Stimulated activated effector memory CD8-positive, alpha-beta T cell treated with anti-CD3 and anti-CD28 coated beads, Interleukin-12 subunit alpha, Interleukin-12 subunit beta, amount 100 ng/mL, for 72 hours (primary cell): Measurements from ENCODE around the gene GORASP2.
A peak's percentile ranks its signal among the peaks of the same experiment; 100 is the strongest.
"Not testable (repeated sequence)": the region's sequence is repeated elsewhere in the genome, so short reads cannot be mapped to it uniquely, and the experiment has no call there.

Experiments used
- ATAC-seq: fragments of 150-1000 bp; cut with Tn5 transposase; 2 replicates; pipeline ENCODE4 v1.10.0; 2021
- DNase-seq, 2 donors: peaks; one replicate each; pipeline ENCODE4 v3.0.0; 2021 to 2022; ENCODE audit warnings: low spot score in 2 of 2
- H3K27ac Mint-ChIP-seq: one replicate; pipeline ENCODE4 v1.8.0; 2022; ENCODE audit warnings: mild to moderate bottlenecking, mixed read lengths
- H3K36me3 Mint-ChIP-seq: one replicate; pipeline ENCODE4 v1.8.0; 2022; ENCODE audit warnings: mild to moderate bottlenecking, mixed read lengths
- H3K4me1 Mint-ChIP-seq: one replicate; pipeline ENCODE4 v1.8.0; 2022; ENCODE audit warnings: mixed read lengths
- H3K4me3 Mint-ChIP-seq: one replicate; pipeline ENCODE4 v1.8.0; 2022; ENCODE audit warnings: mild to moderate bottlenecking, mixed read lengths
- H3K9me3 Mint-ChIP-seq: one replicate; pipeline ENCODE4 v1.8.0; 2022; ENCODE audit warnings: mixed read lengths

The GORASP2 gene

GRCh38 chr2:170914994-170915666 lies 13.9 kb upstream of the GORASP2 start:
- ATAC-seq, H3K36me3 Mint-ChIP-seq, H3K4me3 Mint-ChIP-seq, DNase-seq, H3K27ac Mint-ChIP-seq, H3K4me1 Mint-ChIP-seq: not testable (repeated sequence)
- peaks cover 21% of the 10 kb centered on the region for H3K9me3 Mint-ChIP-seq

DNA sequence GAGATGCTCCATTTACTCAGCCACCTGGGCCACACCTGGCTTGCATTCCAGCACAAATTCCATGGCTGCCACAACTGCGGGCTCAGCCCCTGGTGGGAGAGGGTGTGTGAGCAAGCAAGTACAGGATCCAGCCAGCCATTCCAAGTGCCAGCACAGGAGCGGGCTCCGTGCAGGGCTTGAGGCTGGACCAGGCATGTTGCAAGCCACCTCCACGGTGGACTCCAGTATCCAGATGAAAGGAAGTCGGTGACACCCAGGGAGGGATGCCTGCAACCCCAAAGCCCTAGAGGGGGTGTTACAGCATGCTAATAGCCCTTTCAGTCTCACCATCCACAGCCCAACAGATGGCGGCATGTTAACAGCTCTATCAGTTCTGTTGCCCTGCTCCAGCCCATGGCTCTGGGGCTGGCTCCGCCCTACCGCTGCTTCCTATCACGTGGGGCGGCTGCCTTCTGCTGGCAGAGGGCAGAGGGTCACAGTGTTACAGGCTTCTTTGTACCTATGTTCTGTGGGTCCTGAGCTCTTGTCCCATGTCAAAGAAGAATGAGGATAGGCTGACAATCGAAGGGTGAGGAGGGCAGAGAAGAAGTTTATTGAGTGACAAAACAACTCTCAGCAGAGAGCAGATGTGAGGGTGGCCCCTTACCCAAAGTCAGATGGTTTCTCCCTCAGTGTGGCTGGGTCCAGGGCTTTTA lies 11.7 kb upstream of the GORASP2 start:
- ATAC-seq: no peak
- H3K4me1 Mint-ChIP-seq: no peaks in the 10 kb centered on the region
- H3K36me3 Mint-ChIP-seq: no peaks in the 10 kb centered on the region
- no peak for DNase-seq
- no peak overlapping the region for H3K27ac Mint-ChIP-seq
- peaks cover 11% of the 10 kb centered on the region for H3K9me3 Mint-ChIP-seq
- H3K4me3 Mint-ChIP-seq: no peak overlapping the region

DNA sequence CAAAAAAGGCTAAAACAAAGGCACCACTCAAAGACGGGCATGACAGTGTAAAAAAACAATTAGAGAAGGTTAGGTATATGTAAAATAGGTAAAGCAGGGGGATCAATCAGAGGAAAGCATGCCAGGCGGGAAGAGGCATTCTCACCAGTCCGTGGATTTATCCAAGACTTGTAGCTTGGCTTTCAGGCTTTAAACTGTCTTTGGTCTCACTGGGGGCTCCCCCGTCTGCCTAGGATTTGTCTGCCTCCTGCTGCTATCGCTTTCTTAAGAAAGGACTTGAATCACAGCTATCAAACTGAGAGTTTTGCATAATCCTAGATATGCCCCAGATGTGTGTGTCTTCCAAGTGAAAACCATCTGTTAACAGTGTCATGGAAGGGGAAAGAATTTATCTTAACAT lies 11.1 kb upstream of the GORASP2 start:
- Mint-ChIP-seq H3K4me1 (no peaks in the 10 kb centered on the region), H3K9me3 (peaks cover 8% of the 10 kb centered on the region)

DNA sequence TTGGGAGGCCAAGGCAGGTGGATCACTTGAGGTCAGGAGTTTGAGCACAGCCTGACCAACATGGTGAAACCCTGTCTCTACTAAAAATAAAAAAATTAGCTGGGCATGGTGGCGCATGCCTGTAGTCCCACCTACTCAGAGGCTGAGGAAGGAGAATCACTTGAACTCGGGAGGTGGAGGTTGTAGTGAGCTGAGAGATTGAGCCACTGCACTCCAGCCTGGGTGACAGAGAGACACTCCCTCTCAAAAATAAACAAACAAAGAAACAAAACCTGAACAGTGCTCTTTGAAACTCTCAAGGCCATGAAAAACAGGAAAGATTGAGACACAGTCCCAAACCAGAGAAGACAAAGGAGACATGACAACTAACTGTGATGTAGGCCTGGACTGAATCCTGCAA lies 7.2 kb upstream of the GORASP2 start:
- not testable (repeated sequence) for H3K36me3 Mint-ChIP-seq, H3K4me3 Mint-ChIP-seq, H3K27ac Mint-ChIP-seq, H3K9me3 Mint-ChIP-seq, ATAC-seq, DNase-seq
- H3K4me1 Mint-ChIP-seq: peaks cover 11% of the 10 kb centered on the region

More for the DNA sequence above, 11.1 kb upstream of the GORASP2 start:
- no peaks in the 10 kb centered on the region for H3K36me3 Mint-ChIP-seq
- H3K4me3 Mint-ChIP-seq: no peak overlapping the region
- ATAC-seq (no peak), DNase-seq (no peak)
- no peak overlapping the region for H3K27ac Mint-ChIP-seq

DNA sequence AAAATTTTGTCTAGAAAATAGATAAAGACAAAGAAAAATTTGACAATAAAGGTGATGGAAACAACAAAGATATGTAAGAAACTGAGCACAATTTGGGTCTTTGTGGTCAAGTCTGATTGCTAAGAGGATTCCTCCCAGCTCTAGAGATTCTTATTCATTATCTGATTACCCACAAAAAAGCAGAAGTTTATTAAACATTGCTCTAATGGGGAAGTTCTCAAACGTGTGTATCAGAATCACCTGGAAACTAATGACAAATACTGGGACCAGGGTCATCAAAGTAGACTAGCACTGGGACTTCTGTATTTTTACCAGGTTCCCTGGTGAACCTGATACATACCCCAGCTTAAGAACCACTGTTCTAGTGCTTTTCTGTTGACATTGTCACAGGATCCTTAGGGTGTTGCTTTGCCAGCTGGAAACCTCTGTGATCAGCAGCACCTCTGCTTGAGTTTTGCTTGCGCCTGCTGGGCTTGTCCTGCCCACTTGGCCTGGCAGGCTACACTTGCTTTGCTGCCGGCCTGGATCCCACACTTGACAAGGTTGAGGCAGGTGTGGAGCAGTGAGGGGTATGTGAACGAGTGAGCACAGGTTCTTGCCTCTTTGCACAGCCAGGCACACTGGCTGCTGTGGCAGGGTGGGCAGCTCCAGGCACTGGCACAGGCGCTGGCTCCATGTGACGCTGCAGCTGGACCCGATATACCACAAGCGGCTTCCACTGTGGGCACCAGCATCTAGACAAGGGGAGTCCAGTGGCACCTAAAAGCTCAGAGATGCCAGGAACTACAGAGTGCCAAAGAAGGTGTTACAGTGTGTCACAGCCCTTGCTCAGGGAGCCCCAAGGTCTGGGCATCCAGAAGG lies 6.2 kb upstream of the GORASP2 start:
- no peak overlapping the region for H3K4me3 Mint-ChIP-seq

GRCh38 chr2:170923799-170924198 lies 5.3 kb upstream of the GORASP2 start:
- H3K36me3 Mint-ChIP-seq: peaks cover 7% of the 10 kb centered on the region
- H3K4me3 Mint-ChIP-seq: no peak overlapping the region
- no peak overlapping the region for H3K27ac Mint-ChIP-seq
- no peak for ATAC-seq
- H3K9me3 Mint-ChIP-seq: no peaks in the 10 kb centered on the region
- H3K4me1 Mint-ChIP-seq: peaks cover 23% of the 10 kb centered on the region
- no peak for DNase-seq

More for the DNA sequence above, 6.2 kb upstream of the GORASP2 start:
- Mint-ChIP-seq H3K9me3 (no peaks in the 10 kb centered on the region), H3K4me1 (peaks cover 15% of the 10 kb centered on the region), H3K36me3 (no peaks in the 10 kb centered on the region), H3K27ac (no peak overlapping the region)
- no peak for DNase-seq
- no peak for ATAC-seq

- no peaks in the 10 kb centered on the region for H3K9me3 Mint-ChIP-seq
- H3K36me3 Mint-ChIP-seq: peaks cover 19% of the 10 kb centered on the region
- DNase-seq (no peak), ATAC-seq (peak; percentile 53)
- no peak overlapping the region for H3K27ac Mint-ChIP-seq
- H3K4me1 Mint-ChIP-seq: peaks cover 23% of the 10 kb centered on the region
- no peak overlapping the region for H3K4me3 Mint-ChIP-seq
These were observed 4.1 kb upstream of the GORASP2 start for GRCh38 chr2:170924969-170925368.

DNA sequence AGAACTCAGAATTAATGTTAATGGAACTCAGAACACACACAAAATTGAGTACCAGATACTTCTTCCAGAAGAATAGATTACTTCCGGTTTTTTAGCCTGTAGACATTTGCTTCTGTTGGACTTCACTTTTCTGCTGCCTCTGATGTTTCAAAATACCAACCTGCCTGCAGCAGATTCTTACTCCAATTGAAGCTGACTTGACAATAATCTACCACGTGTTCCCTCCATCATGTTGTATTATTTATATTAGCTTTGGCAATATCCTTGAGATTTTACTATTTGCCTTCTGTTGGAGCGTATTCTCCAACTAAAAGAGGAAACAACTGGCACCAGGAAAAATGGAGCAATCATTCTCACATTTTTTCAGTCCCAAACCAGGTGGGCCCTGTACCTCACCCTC lies 3.1 kb upstream of the GORASP2 start:
- no peak overlapping the region for H3K4me3 Mint-ChIP-seq
- no peak for DNase-seq
- no peak overlapping the region for H3K27ac Mint-ChIP-seq
- peaks cover 27% of the 10 kb centered on the region for H3K36me3 Mint-ChIP-seq
- H3K4me1 Mint-ChIP-seq: peaks cover 31% of the 10 kb centered on the region
- ATAC-seq: no peak
- no peaks in the 10 kb centered on the region for H3K9me3 Mint-ChIP-seq

GRCh38 chr2:170926743-170927297 lies 2.2 kb upstream of the GORASP2 start:
- DNase-seq: no peak
- no peak overlapping the region for H3K4me3 Mint-ChIP-seq
- peaks cover 36% of the 10 kb centered on the region for H3K4me1 Mint-ChIP-seq
- ATAC-seq: no peak
- peak overlapping the region; percentile 40 for H3K27ac Mint-ChIP-seq
- H3K36me3 Mint-ChIP-seq: peaks cover 34% of the 10 kb centered on the region
- H3K9me3 Mint-ChIP-seq: no peaks in the 10 kb centered on the region

DNA sequence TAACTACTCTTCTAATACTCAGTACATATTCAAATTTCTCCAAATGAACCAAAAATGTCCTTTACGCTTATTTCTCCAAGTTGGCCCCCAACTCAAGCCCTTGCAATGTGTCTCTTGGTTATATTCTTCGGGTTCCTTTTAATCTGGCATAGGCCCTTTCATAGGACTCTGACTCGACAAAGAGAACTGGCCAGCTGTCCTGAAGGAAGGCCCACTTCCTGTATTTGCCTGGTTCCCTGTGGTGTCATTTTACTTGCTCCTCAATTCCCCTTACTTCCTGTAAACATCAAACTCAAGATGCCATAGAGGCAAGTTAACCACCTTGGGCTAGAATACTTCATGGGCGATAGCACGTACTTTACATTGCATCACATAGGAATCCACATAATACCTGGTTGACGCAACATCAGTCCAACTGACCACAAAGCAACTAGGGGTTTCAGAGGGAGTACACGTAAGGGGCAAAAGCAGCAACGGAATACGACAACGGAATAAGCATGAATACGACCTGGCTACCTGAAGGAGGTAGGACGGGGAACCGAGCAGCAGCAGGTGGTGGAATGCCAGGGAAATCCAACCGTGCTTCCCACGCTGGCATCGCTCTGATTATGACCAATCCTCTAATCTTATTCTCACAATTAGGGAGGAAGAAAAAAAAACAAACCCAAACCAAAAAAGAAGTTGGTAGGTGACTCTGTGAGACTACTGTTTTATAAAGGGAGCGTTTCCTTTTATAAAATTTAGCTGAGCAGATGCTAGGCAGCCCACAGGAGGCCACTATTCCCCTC lies 823 bp upstream of the GORASP2 start:
- H3K4me1 Mint-ChIP-seq: peaks cover 36% of the 10 kb centered on the region
- peak overlapping the region; percentile 94 for H3K4me3 Mint-ChIP-seq
- H3K9me3 Mint-ChIP-seq: no peaks in the 10 kb centered on the region
- DNase-seq: peak in 1 of 2 donors; percentile 60
- H3K36me3 Mint-ChIP-seq: peaks cover 35% of the 10 kb centered on the region
- ATAC-seq: no peak
- peak overlapping the region; percentile 98 for H3K27ac Mint-ChIP-seq

- ATAC-seq (no peak), DNase-seq (peak in 1 of 2 donors; percentile 36)
- peak overlapping the region; percentile 98 for H3K27ac Mint-ChIP-seq
- no peaks in the 10 kb centered on the region for H3K9me3 Mint-ChIP-seq
- peaks cover 49% of the 10 kb centered on the region for H3K36me3 Mint-ChIP-seq
- H3K4me3 Mint-ChIP-seq: peak overlapping the region; percentile 94
- H3K4me1 Mint-ChIP-seq: peaks cover 35% of the 10 kb centered on the region
These were observed 615 bp downstream of the GORASP2 start for GRCh38 chr2:170929686-170930050.

- Mint-ChIP-seq H3K4me1 (peaks cover 31% of the 10 kb centered on the region), H3K9me3 (no peaks in the 10 kb centered on the region), H3K4me3 (peak overlapping the region; percentile 94), H3K36me3 (peaks cover 56% of the 10 kb centered on the region), H3K27ac (peak overlapping the region; percentile 98)
- ATAC-seq: peak; percentile 52
- peak; percentile 9 to 74 for DNase-seq
These were observed 1.3 kb downstream of the GORASP2 start for GRCh38 chr2:170930131-170930990.

DNA sequence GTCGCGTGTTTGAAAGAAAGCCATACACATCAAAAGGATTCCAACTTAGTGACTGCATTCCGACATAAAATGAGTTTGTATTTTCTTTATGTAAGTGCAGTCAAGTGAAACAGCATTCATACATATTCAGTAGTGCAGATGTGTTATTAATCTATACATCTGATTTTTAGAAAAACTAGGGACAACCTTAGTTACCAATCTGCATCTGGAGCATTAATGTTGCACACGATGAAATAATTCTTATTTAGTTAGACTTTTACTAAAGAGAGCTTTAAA lies 1.9 kb downstream of the GORASP2 start:
- peaks cover 35% of the 10 kb centered on the region for H3K4me1 Mint-ChIP-seq
- H3K27ac Mint-ChIP-seq: peak overlapping the region; percentile 98

GRCh38 chr2:170932166-170932565 lies 3.1 kb downstream of the GORASP2 start:
- ATAC-seq (no peak), DNase-seq (no peak)
- Mint-ChIP-seq H3K4me3 (no peak overlapping the region), H3K9me3 (no peaks in the 10 kb centered on the region), H3K36me3 (peaks cover 74% of the 10 kb centered on the region), H3K4me1 (peaks cover 27% of the 10 kb centered on the region), H3K27ac (no peak overlapping the region)

More for the DNA sequence above, 1.9 kb downstream of the GORASP2 start:
- no peaks in the 10 kb centered on the region for H3K9me3 Mint-ChIP-seq
- H3K4me3 Mint-ChIP-seq: peak overlapping the region; percentile 94
- ATAC-seq (no peak), DNase-seq (no peak)
- peaks cover 62% of the 10 kb centered on the region for H3K36me3 Mint-ChIP-seq
